ENCODE results near the gene S100A3. TPM values are rescaled to one million over a fixed set of nuclear protein-coding genes. Genes with fewer than 3 reads are reported as not detected.
A peak's percentile ranks its signal among the peaks of the same experiment; 100 is the strongest.

Gene S100A3
- total and polyA plus RNA-seq, 2 of the 13 experiments (the other 11 are each of a cell fraction or from before 2014, with no cell fraction given): 2.5 to 4.5 TPM

DNA sequence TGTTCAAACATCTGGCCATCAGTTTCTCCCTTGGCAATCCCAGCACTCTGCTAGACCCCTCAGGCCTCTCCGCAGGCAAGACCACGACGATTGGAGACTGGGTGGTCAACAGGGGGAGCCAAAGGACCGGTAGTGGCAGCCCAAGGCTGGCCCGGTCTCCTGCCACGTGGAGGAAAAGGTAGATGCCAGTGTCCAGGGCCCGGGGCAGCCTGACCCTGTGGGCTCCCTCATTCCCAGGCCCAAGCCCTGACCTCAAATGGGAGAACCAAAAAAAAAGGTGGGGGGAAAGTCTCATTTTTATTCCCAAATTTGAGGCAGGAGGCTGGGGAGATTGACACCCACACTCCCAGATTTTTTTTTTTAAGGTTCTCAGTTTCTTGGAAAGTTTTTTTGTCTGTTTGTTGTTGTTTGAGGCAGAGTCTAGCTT lies 38.1 kb downstream of the S100A3 start (continued):
- TF ChIP-seq, protein P1, sequence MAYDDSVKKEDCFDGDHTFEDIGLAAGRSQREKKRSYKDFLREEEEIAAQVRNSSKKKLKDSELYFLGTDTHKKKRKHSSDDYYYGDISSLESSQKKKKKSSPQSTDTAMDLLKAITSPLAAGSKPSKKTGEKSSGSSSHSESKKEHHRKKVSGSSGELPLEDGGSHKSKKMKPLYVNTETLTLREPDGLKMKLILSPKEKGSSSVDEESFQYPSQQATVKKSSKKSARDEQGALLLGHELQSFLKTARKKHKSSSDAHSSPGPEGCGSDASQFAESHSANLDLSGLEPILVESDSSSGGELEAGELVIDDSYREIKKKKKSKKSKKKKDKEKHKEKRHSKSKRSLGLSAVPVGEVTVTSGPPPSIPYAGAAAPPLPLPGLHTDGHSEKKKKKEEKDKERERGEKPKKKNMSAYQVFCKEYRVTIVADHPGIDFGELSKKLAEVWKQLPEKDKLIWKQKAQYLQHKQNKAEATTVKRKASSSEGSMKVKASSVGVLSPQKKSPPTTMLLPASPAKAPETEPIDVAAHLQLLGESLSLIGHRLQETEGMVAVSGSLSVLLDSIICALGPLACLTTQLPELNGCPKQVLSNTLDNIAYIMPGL (CRISPR knock-in tag; IDR thresholded peaks at IDR 0.05; ENCODE audit: borderline replicate concordance in 1 of 2, low read depth in 1 of 2): peak; percentile 73 to 88; a peak in 3 of 4 replicates
- TF ChIP-seq, protein P2, sequence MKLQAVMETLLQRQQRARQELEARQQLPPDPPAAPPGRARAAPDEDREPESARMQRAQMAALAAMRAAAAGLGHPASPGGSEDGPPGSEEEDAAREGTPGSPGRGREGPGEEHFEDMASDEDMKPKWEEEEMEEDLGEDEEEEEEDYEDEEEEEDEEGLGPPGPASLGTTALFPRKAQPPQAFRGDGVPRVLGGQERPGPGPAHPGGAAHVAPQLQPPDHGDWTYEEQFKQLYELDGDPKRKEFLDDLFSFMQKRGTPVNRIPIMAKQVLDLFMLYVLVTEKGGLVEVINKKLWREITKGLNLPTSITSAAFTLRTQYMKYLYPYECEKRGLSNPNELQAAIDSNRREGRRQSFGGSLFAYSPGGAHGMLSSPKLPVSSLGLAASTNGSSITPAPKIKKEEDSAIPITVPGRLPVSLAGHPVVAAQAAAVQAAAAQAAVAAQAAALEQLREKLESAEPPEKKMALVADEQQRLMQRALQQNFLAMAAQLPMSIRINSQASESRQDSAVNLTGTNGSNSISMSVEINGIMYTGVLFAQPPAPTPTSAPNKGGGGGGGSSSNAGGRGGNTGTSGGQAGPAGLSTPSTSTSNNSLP (IDR thresholded peaks at IDR 0.05; ENCODE audit: low read depth, low read length): no peak
- TF ChIP-seq ZSCAN9 (CRISPR knock-in tag; IDR thresholded peaks at IDR 0.05; ENCODE audit: borderline replicate concordance) (peak; percentile 72; the same call in 1 of the 2 replicates), ZKSCAN8 (CRISPR knock-in tag; IDR thresholded peaks at IDR 0.05; ENCODE audit: borderline replicate concordance) (no peak), KMT2B (CRISPR knock-in tag; IDR thresholded peaks at IDR 0.05) (no peak), SRF (IDR thresholded peaks at IDR 0.05; ENCODE audit: low read depth, low read length) (no peak), HDAC2 (CRISPR knock-in tag; IDR thresholded peaks at IDR 0.05) (peak; percentile 73; the same call in 1 of the 2 replicates), ZSCAN25 (CRISPR knock-in tag; IDR thresholded peaks at IDR 0.05) (no peak), ELF1 (CRISPR knock-in tag; IDR thresholded peaks at IDR 0.05) (peak; percentile 51; the same call in 1 of the 2 replicates), TOPORS (CRISPR knock-in tag; IDR thresholded peaks at IDR 0.05) (no peak), NFYC (CRISPR knock-in tag; IDR thresholded peaks at IDR 0.05) (0 out of 2 replicates have a peak, but pooled peaks have one; percentile 18), ZNF589 (CRISPR knock-in tag; conservative IDR thresholded peaks at IDR 0.05) (no peak), EZH2 (conservative IDR thresholded peaks at IDR 0.05; ENCODE audit: low read depth, low read length) (no peak), HNF4G (IDR thresholded peaks at IDR 0.05; ENCODE audit: borderline replicate concordance, low read depth, low read length) (no peak), HNF4G (CRISPR knock-in tag; IDR thresholded peaks at IDR 0.05; ENCODE audit: borderline replicate concordance, low read depth) (no peak), ZNF883 (CRISPR knock-in tag; IDR thresholded peaks at IDR 0.05; ENCODE audit: not compliant biosample characterization) (no peak), SPEN (CRISPR knock-in tag; IDR thresholded peaks at IDR 0.05; ENCODE audit: low read depth) (no peak), MYC (CRISPR knock-in tag; IDR thresholded peaks at IDR 0.05; ENCODE audit: borderline replicate concordance) (peak; percentile 97), GABPB1 (CRISPR knock-in tag; IDR thresholded peaks at IDR 0.05) (no peak), BRD4 (CRISPR knock-in tag; IDR thresholded peaks at IDR 0.05) (no peak), ZNF17 (CRISPR knock-in tag; IDR thresholded peaks at IDR 0.05) (no peak)
- TF ChIP-seq, protein P3, sequence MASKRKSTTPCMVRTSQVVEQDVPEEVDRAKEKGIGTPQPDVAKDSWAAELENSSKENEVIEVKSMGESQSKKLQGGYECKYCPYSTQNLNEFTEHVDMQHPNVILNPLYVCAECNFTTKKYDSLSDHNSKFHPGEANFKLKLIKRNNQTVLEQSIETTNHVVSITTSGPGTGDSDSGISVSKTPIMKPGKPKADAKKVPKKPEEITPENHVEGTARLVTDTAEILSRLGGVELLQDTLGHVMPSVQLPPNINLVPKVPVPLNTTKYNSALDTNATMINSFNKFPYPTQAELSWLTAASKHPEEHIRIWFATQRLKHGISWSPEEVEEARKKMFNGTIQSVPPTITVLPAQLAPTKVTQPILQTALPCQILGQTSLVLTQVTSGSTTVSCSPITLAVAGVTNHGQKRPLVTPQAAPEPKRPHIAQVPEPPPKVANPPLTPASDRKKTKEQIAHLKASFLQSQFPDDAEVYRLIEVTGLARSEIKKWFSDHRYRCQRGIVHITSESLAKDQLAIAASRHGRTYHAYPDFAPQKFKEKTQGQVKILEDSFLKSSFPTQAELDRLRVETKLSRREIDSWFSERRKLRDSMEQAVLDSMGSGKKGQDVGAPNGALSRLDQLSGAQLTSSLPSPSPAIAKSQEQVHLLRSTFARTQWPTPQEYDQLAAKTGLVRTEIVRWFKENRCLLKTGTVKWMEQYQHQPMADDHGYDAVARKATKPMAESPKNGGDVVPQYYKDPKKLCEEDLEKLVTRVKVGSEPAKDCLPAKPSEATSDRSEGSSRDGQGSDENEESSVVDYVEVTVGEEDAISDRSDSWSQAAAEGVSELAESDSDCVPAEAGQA (IDR thresholded peaks at IDR 0.05; ENCODE audit: low read depth): no peak
- TF ChIP-seq, protein P3 (CRISPR knock-in tag; IDR thresholded peaks at IDR 0.05; ENCODE audit: borderline replicate concordance): no peak

Measured in HepG2 (cell line).